ENCODE results near the gene ONECUT2.
"Not testable (repeated sequence)": the region's sequence is repeated elsewhere in the genome, so short reads cannot be mapped to it uniquely, and the experiment has no call there.

DNA sequence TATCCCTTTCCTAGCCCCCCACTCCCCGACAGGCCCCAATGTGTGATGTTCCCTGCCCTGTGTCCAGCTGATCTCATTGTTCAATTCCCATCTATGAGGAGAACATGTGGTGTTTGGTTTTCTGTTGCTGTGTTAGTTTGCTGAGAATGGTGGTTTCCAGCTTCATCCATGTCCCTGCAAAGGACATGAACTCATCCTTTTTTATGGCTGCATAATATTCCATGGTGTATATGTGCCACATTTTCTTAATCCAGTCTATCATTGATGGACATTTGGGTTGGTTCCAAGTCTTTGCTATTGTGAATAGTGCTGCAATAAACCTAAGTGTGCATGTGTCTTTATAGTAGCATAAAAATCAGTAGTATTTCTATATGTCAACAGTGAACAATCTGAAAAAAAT, 40.4 kb upstream of the ONECUT2 start:
- not testable (repeated sequence) for TF ChIP-seq CTCF (conservative IDR thresholded peaks at IDR 0.05; ENCODE audit: low read length); EZH2phosphoT487 (IDR thresholded peaks at IDR 0.05; ENCODE audit: borderline replicate concordance)
